ENCODE results near the gene FAM161A.

DNA sequence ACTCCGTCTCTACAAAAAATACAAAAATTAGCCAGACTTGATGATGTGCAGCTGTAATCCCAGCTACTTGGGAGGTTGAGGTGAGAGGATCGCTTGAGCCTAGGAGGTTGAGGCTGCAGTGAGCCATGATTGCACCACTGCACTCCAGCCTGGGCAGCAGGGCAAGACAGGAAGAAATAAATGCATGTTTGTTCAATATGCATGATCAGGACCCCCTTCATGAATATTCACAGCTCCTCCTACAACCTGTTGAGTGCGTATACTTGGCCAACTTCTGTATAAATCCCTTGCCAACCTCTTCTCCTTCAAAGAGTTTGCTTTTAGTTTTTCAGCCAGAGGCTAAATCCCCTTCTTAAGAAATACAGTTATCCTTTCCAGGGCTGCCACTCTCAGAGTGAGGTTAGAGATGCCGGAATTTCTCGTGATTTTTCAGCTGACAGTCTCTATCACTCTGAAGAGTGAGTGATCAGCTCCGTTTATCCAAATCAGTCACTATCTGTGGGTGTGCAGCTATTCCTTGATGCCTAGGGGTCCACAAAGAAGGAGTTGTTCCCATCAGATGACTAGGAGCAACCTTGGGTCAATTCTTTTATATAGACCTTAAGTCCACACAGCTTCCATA lies 39.2 kb downstream of the FAM161A start:
- TF ChIP-seq, protein P1, sequence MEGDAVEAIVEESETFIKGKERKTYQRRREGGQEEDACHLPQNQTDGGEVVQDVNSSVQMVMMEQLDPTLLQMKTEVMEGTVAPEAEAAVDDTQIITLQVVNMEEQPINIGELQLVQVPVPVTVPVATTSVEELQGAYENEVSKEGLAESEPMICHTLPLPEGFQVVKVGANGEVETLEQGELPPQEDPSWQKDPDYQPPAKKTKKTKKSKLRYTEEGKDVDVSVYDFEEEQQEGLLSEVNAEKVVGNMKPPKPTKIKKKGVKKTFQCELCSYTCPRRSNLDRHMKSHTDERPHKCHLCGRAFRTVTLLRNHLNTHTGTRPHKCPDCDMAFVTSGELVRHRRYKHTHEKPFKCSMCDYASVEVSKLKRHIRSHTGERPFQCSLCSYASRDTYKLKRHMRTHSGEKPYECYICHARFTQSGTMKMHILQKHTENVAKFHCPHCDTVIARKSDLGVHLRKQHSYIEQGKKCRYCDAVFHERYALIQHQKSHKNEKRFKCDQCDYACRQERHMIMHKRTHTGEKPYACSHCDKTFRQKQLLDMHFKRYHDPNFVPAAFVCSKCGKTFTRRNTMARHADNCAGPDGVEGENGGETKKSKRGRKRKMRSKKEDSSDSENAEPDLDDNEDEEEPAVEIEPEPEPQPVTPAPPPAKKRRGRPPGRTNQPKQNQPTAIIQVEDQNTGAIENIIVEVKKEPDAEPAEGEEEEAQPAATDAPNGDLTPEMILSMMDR (IDR thresholded peaks at IDR 0.05), result no peak
- no peak for TF ChIP-seq POLR2A (IDR thresholded peaks at IDR 0.05)

Measured in right lobe of liver (tissue), 4 donors.